Measurements from ENCODE around the gene GRIA3.

Gene GRIA3

GRCh38 chrX:123172869-123173268 is 11.2 kb upstream of the GRIA3 start:
- Histone ChIP-seq H3K9me3 (ENCODE audit: control insufficient read depth, low read depth, low read length) (peaks cover 13% of the 10 kb centered on the region), H3K4me1 (ENCODE audit: control insufficient read depth, low read depth, low read length) (no peaks in the 10 kb centered on the region), H3K27ac (ENCODE audit: low read length) (no peak overlapping the region)

GRCh38 chrX:123173833-123174232 is 10.2 kb upstream of the GRIA3 start:
- Histone ChIP-seq H3K27me3 (ENCODE audit: control insufficient read depth, insufficient read depth, low read length) (no peaks in the 10 kb centered on the region), H3K4me1 (ENCODE audit: control insufficient read depth, low read depth, low read length) (no peaks in the 10 kb centered on the region), H3K36me3 (ENCODE audit: control insufficient read depth, low read depth, low read length) (no peaks in the 10 kb centered on the region), H3K9ac (ENCODE audit: low read length) (no peak overlapping the region), H3K9me3 (ENCODE audit: control insufficient read depth, low read depth, low read length) (peaks cover 13% of the 10 kb centered on the region), H3K4me3 (ENCODE audit: low read length) (no peak overlapping the region), H3K27ac (ENCODE audit: low read length) (no peak overlapping the region)

More at GRCh38 chrX:123172869-123173268, 11.2 kb upstream of the GRIA3 start:
- Histone ChIP-seq H3K36me3 (ENCODE audit: control insufficient read depth, low read depth, low read length) (no peaks in the 10 kb centered on the region), H3K4me3 (ENCODE audit: low read length) (no peak overlapping the region), H3K9ac (ENCODE audit: low read length) (no peak overlapping the region), H3K27me3 (ENCODE audit: control insufficient read depth, insufficient read depth, low read length) (no peaks in the 10 kb centered on the region)

- no peaks in the 10 kb centered on the region for H3K36me3 ChIP-seq (ENCODE audit: control insufficient read depth, low read depth, low read length)
- no peak overlapping the region for H3K4me3 ChIP-seq (ENCODE audit: low read length)
- H3K27ac ChIP-seq (ENCODE audit: low read length): no peak overlapping the region
- H3K9ac ChIP-seq (ENCODE audit: low read length): no peak overlapping the region
- H3K27me3 ChIP-seq (ENCODE audit: control insufficient read depth, insufficient read depth, low read length): no peaks in the 10 kb centered on the region
- no peaks in the 10 kb centered on the region for H3K4me1 ChIP-seq (ENCODE audit: control insufficient read depth, low read depth, low read length)
- H3K9me3 ChIP-seq (ENCODE audit: control insufficient read depth, low read depth, low read length): peaks cover 13% of the 10 kb centered on the region
Measured at GRCh38 chrX:123175366-123176122, 8.5 kb upstream of the GRIA3 start.

GRCh38 chrX:123181233-123181914 is 2.7 kb upstream of the GRIA3 start:
- Histone ChIP-seq H3K4me3 (ENCODE audit: low read length) (no peak overlapping the region), H3K36me3 (ENCODE audit: control insufficient read depth, low read depth, low read length) (no peaks in the 10 kb centered on the region), H3K9ac (ENCODE audit: low read length) (no peak overlapping the region), H3K9me3 (ENCODE audit: control insufficient read depth, low read depth, low read length) (peaks cover 24% of the 10 kb centered on the region), H3K4me1 (ENCODE audit: control insufficient read depth, low read depth, low read length) (peaks cover 5% of the 10 kb centered on the region), H3K27me3 (ENCODE audit: control insufficient read depth, insufficient read depth, low read length) (peaks cover 14% of the 10 kb centered on the region), H3K27ac (ENCODE audit: low read length) (no peak overlapping the region)

- no peak overlapping the region for H3K27ac ChIP-seq (ENCODE audit: low read length)
- no peaks in the 10 kb centered on the region for H3K36me3 ChIP-seq (ENCODE audit: control insufficient read depth, low read depth, low read length)
- H3K4me3 ChIP-seq (ENCODE audit: low read length): peak overlapping the region; percentile 72
- peaks cover 17% of the 10 kb centered on the region for H3K27me3 ChIP-seq (ENCODE audit: control insufficient read depth, insufficient read depth, low read length)
- peaks cover 5% of the 10 kb centered on the region for H3K4me1 ChIP-seq (ENCODE audit: control insufficient read depth, low read depth, low read length)
- H3K9me3 ChIP-seq (ENCODE audit: control insufficient read depth, low read depth, low read length): peaks cover 19% of the 10 kb centered on the region
- no peak overlapping the region for H3K9ac ChIP-seq (ENCODE audit: low read length)
Measured at GRCh38 chrX:123184866-123185276, 793 bp downstream of the GRIA3 start.

- H3K9me3 ChIP-seq (ENCODE audit: control insufficient read depth, low read depth, low read length): peaks cover 19% of the 10 kb centered on the region
- no peak overlapping the region for H3K27ac ChIP-seq (ENCODE audit: low read length)
- peak overlapping the region; percentile 72 for H3K4me3 ChIP-seq (ENCODE audit: low read length)
- H3K9ac ChIP-seq (ENCODE audit: low read length): no peak overlapping the region
- peaks cover 17% of the 10 kb centered on the region for H3K27me3 ChIP-seq (ENCODE audit: control insufficient read depth, insufficient read depth, low read length)
- H3K4me1 ChIP-seq (ENCODE audit: control insufficient read depth, low read depth, low read length): peaks cover 12% of the 10 kb centered on the region
- H3K36me3 ChIP-seq (ENCODE audit: control insufficient read depth, low read depth, low read length): no peaks in the 10 kb centered on the region
Measured at GRCh38 chrX:123185721-123186120, 1.6 kb downstream of the GRIA3 start.

GRCh38 chrX:123186801-123187200 is 2.7 kb downstream of the GRIA3 start:
- Histone ChIP-seq H3K9ac (ENCODE audit: low read length) (no peak overlapping the region), H3K4me3 (ENCODE audit: low read length) (no peak overlapping the region), H3K4me1 (ENCODE audit: control insufficient read depth, low read depth, low read length) (peaks cover 20% of the 10 kb centered on the region), H3K27me3 (ENCODE audit: control insufficient read depth, insufficient read depth, low read length) (peaks cover 17% of the 10 kb centered on the region), H3K27ac (ENCODE audit: low read length) (no peak overlapping the region), H3K36me3 (ENCODE audit: control insufficient read depth, low read depth, low read length) (no peaks in the 10 kb centered on the region), H3K9me3 (ENCODE audit: control insufficient read depth, low read depth, low read length) (peaks cover 14% of the 10 kb centered on the region)

- Histone ChIP-seq H3K4me3 (ENCODE audit: low read length) (no peak overlapping the region), H3K4me1 (ENCODE audit: control insufficient read depth, low read depth, low read length) (peaks cover 16% of the 10 kb centered on the region), H3K27ac (ENCODE audit: low read length) (no peak overlapping the region), H3K9ac (ENCODE audit: low read length) (no peak overlapping the region), H3K27me3 (ENCODE audit: control insufficient read depth, insufficient read depth, low read length) (peaks cover 17% of the 10 kb centered on the region), H3K9me3 (ENCODE audit: control insufficient read depth, low read depth, low read length) (peaks cover 14% of the 10 kb centered on the region), H3K36me3 (ENCODE audit: control insufficient read depth, low read depth, low read length) (no peaks in the 10 kb centered on the region)
Measured at GRCh38 chrX:123188081-123188480, 4.0 kb downstream of the GRIA3 start.

- no peak overlapping the region for H3K4me3 ChIP-seq (ENCODE audit: low read length)
- peaks cover 15% of the 10 kb centered on the region for H3K4me1 ChIP-seq (ENCODE audit: control insufficient read depth, low read depth, low read length)
- peaks cover 17% of the 10 kb centered on the region for H3K9me3 ChIP-seq (ENCODE audit: control insufficient read depth, low read depth, low read length)
- peaks cover 17% of the 10 kb centered on the region for H3K27me3 ChIP-seq (ENCODE audit: control insufficient read depth, insufficient read depth, low read length)
- no peak overlapping the region for H3K27ac ChIP-seq (ENCODE audit: low read length)
- H3K36me3 ChIP-seq (ENCODE audit: control insufficient read depth, low read depth, low read length): no peaks in the 10 kb centered on the region
- H3K9ac ChIP-seq (ENCODE audit: low read length): no peak overlapping the region
Measured at GRCh38 chrX:123189338-123189737, 5.3 kb downstream of the GRIA3 start.

- no peak overlapping the region for H3K9ac ChIP-seq (ENCODE audit: low read length)
- no peak overlapping the region for H3K27ac ChIP-seq (ENCODE audit: low read length)
- H3K27me3 ChIP-seq (ENCODE audit: control insufficient read depth, insufficient read depth, low read length): peaks cover 16% of the 10 kb centered on the region
- H3K4me1 ChIP-seq (ENCODE audit: control insufficient read depth, low read depth, low read length): peaks cover 15% of the 10 kb centered on the region
- peaks cover 22% of the 10 kb centered on the region for H3K9me3 ChIP-seq (ENCODE audit: control insufficient read depth, low read depth, low read length)
- H3K36me3 ChIP-seq (ENCODE audit: control insufficient read depth, low read depth, low read length): no peaks in the 10 kb centered on the region
- H3K4me3 ChIP-seq (ENCODE audit: low read length): no peak overlapping the region
Measured at GRCh38 chrX:123190096-123190495, 6.0 kb downstream of the GRIA3 start.

- Histone ChIP-seq H3K9ac (ENCODE audit: low read length) (no peak overlapping the region), H3K9me3 (ENCODE audit: control insufficient read depth, low read depth, low read length) (peaks cover 11% of the 10 kb centered on the region), H3K4me3 (ENCODE audit: low read length) (no peak overlapping the region), H3K4me1 (ENCODE audit: control insufficient read depth, low read depth, low read length) (peaks cover 15% of the 10 kb centered on the region), H3K36me3 (ENCODE audit: control insufficient read depth, low read depth, low read length) (no peaks in the 10 kb centered on the region), H3K27ac (ENCODE audit: low read length) (no peak overlapping the region), H3K27me3 (ENCODE audit: control insufficient read depth, insufficient read depth, low read length) (no peaks in the 10 kb centered on the region)
Measured at GRCh38 chrX:123193101-123193500, 9.0 kb downstream of the GRIA3 start.

GRCh38 chrX:123199338-123199737 is 15.3 kb downstream of the GRIA3 start:
- no peak overlapping the region for H3K9ac ChIP-seq (ENCODE audit: low read length)
- peaks cover 16% of the 10 kb centered on the region for H3K9me3 ChIP-seq (ENCODE audit: control insufficient read depth, low read depth, low read length)
- H3K36me3 ChIP-seq (ENCODE audit: control insufficient read depth, low read depth, low read length): no peaks in the 10 kb centered on the region
- no peaks in the 10 kb centered on the region for H3K27me3 ChIP-seq (ENCODE audit: control insufficient read depth, insufficient read depth, low read length)
- H3K4me1 ChIP-seq (ENCODE audit: control insufficient read depth, low read depth, low read length): no peaks in the 10 kb centered on the region
- no peak overlapping the region for H3K27ac ChIP-seq (ENCODE audit: low read length)
- no peak overlapping the region for H3K4me3 ChIP-seq (ENCODE audit: low read length)
